Coronary artery (tissue), 2 donors: ENCODE data around the gene SLC9A3.

ENCODE experiments used
- DNase-seq: peaks from one replicate; pipeline ENCODE4 v3.0.0-alpha.2; 2017; ENCODE audit warnings: low spot score
- H3K27ac ChIP-seq, 2 donors: fragments of 200-600 bp; sonication (generic); one replicate each; pipeline ENCODE4 v1.5.1; 2016 to 2019
- H3K4me3 ChIP-seq: fragments of 200-600 bp; sonication (generic); 2 replicates; pipeline ENCODE4 v1.5.1; 2016; ENCODE audit warnings: mild to moderate bottlenecking, moderate library complexity
- TF ChIP-seq, protein P1 (sequence below): fragments of 200-600 bp; sonication (generic); IDR thresholded peaks from one replicate; pipeline ENCODE4 v1.5.1; 2019; ENCODE audit warnings: antibody characterized with exemption

The SLC9A3 gene

DNA sequence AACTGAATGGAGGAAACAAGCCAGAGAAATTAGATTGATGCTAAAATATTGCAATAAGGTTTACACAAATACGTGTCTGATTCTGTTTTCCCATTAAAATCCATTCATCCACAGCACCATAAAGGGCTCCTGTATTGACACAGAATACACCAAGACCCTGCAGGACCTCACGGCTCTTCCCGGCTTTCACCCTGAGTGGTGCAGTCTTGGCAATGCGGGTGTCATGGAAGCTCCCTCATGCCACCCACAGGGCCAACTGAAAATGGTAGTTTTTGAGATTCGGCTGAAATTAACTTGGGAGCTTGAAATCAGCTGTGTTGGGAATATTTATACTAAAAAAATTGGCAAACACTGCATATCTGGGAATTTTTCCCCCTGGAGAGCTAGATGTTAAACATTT lies 98.5 kb downstream of the SLC9A3 start:
- DNase-seq: no peak
- no peak overlapping the region for H3K4me3 ChIP-seq

DNA sequence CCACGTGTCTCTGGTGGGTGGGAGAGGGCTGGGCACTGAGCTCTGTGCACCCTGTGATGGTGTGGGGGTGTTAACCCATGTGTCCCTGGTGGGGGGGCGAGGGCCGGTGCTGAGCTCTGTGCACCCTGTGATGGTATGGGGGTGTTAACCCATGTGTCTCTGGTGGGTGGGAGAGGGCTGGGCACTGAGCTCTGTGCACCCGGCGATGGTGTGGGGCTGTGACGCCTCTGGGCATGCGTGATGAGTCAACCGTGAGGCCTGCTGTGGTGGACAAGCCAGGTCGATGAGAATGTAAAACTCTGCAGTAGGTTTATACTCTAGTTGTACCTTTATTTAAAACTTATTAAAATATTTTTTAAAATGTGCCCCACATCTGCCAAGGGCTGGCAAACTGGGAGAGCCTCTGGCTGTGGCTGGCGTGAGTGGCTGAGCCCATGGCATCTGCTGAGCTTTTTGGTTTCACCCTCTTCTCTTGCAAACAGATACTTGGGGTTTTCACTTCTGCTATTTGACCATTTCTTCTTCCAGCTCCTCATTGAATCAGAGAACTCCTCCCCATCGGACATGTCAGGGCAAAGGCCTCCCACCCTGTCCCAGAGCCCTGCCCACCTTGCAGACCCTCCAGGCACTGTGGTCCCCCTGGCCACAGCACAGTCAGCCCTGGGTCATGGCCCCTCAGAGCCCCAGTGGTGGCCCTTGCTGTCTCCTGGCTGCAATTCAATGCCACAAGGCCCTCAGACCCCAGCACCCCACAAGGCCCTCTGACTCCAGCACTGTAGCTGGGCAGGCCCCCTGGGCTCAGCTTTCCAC lies 99.7 kb downstream of the SLC9A3 start:
- DNase-seq: no peak
- H3K27ac ChIP-seq: no peak overlapping the region
- no peak overlapping the region for H3K4me3 ChIP-seq
- TF ChIP-seq, protein P1, sequence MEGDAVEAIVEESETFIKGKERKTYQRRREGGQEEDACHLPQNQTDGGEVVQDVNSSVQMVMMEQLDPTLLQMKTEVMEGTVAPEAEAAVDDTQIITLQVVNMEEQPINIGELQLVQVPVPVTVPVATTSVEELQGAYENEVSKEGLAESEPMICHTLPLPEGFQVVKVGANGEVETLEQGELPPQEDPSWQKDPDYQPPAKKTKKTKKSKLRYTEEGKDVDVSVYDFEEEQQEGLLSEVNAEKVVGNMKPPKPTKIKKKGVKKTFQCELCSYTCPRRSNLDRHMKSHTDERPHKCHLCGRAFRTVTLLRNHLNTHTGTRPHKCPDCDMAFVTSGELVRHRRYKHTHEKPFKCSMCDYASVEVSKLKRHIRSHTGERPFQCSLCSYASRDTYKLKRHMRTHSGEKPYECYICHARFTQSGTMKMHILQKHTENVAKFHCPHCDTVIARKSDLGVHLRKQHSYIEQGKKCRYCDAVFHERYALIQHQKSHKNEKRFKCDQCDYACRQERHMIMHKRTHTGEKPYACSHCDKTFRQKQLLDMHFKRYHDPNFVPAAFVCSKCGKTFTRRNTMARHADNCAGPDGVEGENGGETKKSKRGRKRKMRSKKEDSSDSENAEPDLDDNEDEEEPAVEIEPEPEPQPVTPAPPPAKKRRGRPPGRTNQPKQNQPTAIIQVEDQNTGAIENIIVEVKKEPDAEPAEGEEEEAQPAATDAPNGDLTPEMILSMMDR: no peak

More for the DNA sequence above, 98.5 kb downstream of the SLC9A3 start:
- TF ChIP-seq, protein P1: no peak
- no peak overlapping the region for H3K27ac ChIP-seq

DNA sequence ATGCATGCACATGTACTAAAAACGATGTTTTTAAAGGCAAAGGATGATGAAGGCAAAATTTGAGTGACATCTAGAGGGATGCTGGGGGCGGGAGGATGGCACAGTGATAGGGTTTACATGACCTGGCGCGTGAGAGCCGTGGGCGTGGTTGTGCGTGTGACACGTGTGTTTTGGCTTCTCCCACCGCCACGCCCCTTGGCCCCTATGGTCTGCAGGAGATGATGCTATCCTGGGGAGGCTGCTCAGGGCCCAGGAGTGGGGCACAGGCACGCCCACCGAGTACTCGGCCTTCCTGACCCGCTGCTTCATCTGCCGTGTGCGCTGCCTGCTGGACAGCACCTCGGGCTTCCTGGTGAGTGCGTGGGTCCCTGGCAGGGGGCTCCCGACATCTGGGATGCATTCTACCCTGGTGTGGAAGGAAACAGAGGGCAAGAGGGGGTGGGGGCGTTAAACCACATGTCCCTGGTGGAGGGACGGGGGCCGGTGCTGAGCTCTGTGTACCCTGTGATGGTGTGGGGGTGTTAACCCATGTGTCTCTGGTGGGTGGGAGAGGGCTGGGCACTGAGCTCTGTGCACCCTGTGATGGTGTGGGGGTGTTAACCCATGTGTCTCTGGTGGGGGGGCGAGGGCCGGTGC lies 100.5 kb downstream of the SLC9A3 start:
- Histone ChIP-seq H3K27ac (no peak overlapping the region), H3K4me3 (no peak overlapping the region)
- no peak for DNase-seq
- TF ChIP-seq, protein P1: no peak

DNA sequence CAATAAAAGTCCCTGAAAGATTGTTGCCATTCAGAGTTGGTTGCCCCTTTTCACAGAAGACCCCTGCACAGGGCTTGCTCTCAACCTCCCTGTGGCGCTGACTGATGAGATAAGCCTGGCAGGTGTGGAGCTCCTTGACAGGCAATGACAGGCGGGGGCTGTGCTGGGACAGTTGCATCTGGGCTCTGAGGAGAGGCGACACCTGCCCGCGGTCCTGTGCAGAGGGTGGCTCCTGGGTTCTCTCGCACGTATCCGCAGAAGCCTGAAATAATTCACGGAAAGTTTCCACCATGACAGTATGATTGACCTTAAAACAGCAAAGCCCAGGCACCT lies 101.0 kb downstream of the SLC9A3 start:
- DNase-seq: no peak
- TF ChIP-seq, protein P1: no peak

DNA sequence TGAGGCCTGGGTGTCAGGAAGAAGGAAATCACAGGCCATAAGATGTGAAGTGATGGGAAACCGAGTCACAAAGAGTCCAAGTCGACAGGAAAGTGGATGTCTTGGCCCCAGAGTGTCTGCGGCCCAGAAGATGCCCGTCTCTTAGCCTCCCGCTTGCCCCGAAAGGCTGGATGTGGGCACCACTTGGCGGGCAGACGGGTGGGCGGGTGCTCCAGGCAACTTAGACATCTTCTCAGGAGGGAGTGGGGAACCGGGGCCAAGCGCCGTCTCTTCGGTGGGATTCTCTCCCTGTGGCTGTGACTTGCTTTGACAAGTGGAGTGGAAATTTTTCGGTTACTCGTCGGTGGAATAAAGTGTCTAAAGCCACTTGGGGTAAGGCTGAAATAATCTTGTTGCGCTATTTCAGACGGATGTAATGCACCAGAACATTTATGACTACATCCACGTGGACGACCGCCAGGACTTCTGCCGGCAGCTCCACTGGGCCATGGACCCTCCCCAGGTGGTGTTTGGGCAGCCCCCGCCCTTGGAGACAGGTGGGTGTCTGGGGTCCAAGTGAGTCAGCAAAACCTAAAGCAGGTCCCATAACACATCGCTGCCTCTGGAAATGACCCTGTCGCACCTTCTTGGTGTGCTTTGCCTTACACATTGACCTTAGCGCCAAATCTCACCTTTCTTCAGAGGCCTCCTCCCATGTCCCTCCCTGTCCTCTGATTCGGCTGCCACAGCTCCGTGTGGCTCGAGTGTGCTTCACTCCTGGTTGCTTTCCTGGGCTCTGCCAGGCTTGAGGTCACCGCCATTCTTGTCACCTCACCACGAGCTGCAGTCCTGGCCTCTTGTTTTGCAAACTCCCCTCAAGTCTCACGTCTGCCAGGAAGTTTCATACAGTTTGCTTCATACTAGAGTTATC lies 101.7 kb downstream of the SLC9A3 start:
- no peak overlapping the region for H3K27ac ChIP-seq
- no peak for DNase-seq

More for the DNA sequence above, 101.0 kb downstream of the SLC9A3 start:
- no peak overlapping the region for H3K27ac ChIP-seq
- no peak overlapping the region for H3K4me3 ChIP-seq

DNA sequence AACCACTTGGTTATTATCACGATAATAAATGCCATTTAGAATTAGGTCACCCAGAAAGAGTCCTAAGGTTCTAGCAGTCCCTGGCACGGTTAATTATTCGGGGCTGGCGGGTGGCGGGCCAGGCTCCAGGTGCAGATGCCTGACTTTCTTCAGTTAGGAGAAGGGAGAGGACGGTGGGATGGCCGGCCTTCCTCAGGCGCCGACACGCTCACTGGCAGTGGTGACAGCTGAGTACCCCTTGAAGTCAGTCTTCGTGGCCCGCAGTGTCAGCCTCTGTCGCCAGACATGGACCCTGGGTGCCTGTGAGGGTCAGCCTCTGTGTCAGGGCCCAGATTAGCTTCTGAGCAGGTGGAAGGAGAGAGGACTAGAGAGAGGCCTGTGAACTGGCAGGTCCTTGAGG lies 102.3 kb downstream of the SLC9A3 start:
- DNase-seq: no peak
- TF ChIP-seq, protein P1: no peak
- no peak overlapping the region for H3K4me3 ChIP-seq
- H3K27ac ChIP-seq: no peak overlapping the region

More for the DNA sequence above, 101.7 kb downstream of the SLC9A3 start:
- TF ChIP-seq, protein P1: no peak
- H3K4me3 ChIP-seq: no peak overlapping the region
